Coronary artery (tissue), 2 donors: ENCODE measurements around the gene FBXL12.
A peak's percentile ranks its signal among the peaks of the same experiment; 100 is the strongest.
"Not testable (repeated sequence)": the region's sequence is repeated elsewhere in the genome, so short reads cannot be mapped to it uniquely, and the experiment has no call there.

ENCODE experiments used
- DNase-seq: peaks from one replicate; pipeline ENCODE4 v3.0.0-alpha.2; 2017; ENCODE audit warnings: low spot score
- H3K27ac ChIP-seq, 2 donors: fragments of 200-600 bp; sonication (generic); one replicate each; pipeline ENCODE4 v1.5.1; 2016 to 2019
- H3K4me3 ChIP-seq: fragments of 200-600 bp; sonication (generic); 2 replicates; pipeline ENCODE4 v1.5.1; 2016; ENCODE audit warnings: mild to moderate bottlenecking, moderate library complexity
- TF ChIP-seq, protein P1 (sequence below): fragments of 200-600 bp; sonication (generic); IDR thresholded peaks from one replicate; pipeline ENCODE4 v1.5.1; 2019; ENCODE audit warnings: antibody characterized with exemption

FBXL12 gene

GRCh38 chr19:9849791-9850190, 30.9 kb upstream of the FBXL12 start:
- no peak for DNase-seq
- TF ChIP-seq, protein P1, sequence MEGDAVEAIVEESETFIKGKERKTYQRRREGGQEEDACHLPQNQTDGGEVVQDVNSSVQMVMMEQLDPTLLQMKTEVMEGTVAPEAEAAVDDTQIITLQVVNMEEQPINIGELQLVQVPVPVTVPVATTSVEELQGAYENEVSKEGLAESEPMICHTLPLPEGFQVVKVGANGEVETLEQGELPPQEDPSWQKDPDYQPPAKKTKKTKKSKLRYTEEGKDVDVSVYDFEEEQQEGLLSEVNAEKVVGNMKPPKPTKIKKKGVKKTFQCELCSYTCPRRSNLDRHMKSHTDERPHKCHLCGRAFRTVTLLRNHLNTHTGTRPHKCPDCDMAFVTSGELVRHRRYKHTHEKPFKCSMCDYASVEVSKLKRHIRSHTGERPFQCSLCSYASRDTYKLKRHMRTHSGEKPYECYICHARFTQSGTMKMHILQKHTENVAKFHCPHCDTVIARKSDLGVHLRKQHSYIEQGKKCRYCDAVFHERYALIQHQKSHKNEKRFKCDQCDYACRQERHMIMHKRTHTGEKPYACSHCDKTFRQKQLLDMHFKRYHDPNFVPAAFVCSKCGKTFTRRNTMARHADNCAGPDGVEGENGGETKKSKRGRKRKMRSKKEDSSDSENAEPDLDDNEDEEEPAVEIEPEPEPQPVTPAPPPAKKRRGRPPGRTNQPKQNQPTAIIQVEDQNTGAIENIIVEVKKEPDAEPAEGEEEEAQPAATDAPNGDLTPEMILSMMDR: no peak
- no peak overlapping the region for H3K4me3 ChIP-seq
- H3K27ac ChIP-seq: no peak overlapping the region

GRCh38 chr19:9848762-9849161, 29.9 kb upstream of the FBXL12 start:
- Histone ChIP-seq H3K27ac (no peak overlapping the region), H3K4me3 (no peak overlapping the region)
- DNase-seq: no peak
- TF ChIP-seq, protein P1: no peak

DNA sequence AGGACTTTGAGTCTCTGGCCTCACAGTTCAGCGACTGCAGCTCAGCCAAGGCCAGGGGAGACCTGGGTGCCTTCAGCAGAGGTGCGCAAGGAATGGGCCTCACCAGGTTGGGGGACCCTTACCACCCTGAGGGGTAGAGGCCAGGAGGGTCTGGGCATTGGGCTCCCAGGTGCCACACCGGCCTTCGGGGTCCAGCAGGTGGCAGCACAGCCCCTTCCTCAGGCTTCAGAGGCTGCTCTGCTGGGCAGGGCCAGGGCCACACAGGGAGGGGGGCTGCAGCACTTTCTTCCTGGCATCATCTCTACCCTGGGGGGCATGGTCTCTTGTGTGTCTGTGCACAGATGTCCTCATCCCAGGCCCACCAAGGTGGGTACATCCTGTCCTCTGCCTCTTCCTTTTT, 29.2 kb upstream of the FBXL12 start:
- TF ChIP-seq, protein P1: no peak
- no peak overlapping the region for H3K27ac ChIP-seq
- DNase-seq: no peak
- no peak overlapping the region for H3K4me3 ChIP-seq

DNA sequence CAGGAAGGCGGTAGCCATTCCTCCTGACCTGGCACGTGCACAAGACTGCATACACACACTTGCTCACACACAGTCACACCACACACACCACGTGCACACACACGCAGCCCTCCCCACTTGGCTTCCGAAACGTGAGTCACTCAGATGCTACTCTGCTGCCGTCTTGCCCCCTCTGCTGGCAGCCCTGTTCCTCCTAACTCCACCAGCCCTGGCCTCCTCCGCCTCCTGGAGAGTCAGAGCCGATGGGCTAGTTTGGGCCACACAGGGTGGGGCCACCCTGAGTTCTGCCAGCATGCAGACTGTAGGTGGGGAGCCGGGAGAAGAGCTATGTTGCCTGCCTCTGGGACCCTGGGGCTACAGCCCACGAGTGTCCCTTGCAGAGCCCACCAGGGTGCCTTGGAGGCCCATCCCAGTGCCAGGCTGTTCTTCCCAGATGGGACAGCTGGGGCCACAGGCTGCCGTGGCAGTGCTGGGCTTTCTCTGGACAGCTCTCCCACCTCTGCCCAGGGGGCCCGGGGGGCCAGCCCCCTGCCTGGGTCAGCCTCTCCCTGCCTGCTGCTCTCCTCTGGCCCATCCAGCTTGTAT, 28.3 kb upstream of the FBXL12 start:
- DNase-seq: no peak
- H3K4me3 ChIP-seq: no peak overlapping the region
- peak overlapping the region in 1 of 2 donors; percentile 18 for H3K27ac ChIP-seq
- TF ChIP-seq, protein P1: no peak

DNA sequence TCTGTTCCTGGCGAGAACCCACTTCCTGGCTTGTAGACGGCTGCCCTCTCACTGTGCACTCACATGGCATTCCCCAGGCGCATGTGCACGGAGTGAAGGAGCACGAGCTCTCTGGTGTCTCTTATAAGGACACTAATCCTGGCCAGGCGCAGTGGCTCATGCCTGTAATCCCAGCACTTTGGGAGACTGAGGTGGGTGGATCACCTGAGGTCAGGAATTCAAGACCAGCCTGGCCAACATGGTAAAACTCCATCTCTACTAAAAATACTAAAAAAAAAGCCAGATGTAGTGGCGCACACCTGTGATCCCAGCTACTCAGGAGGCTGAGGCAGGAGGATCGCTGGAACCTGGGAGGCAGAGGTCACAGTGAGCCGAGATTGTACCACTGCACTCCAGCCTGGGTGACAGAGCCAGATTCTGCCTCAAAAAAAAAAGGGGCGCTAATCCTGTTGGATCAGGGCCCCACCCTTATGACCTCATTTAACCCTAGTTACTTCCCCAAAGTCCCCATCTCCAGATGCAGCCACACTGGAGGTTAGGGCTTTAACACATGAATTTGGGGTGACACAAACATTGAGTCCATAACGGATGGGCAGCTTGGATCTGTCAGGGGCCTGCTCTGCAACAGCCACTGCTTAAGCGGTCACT, 24.9 kb upstream of the FBXL12 start:
- H3K27ac ChIP-seq: not testable (repeated sequence)

DNA sequence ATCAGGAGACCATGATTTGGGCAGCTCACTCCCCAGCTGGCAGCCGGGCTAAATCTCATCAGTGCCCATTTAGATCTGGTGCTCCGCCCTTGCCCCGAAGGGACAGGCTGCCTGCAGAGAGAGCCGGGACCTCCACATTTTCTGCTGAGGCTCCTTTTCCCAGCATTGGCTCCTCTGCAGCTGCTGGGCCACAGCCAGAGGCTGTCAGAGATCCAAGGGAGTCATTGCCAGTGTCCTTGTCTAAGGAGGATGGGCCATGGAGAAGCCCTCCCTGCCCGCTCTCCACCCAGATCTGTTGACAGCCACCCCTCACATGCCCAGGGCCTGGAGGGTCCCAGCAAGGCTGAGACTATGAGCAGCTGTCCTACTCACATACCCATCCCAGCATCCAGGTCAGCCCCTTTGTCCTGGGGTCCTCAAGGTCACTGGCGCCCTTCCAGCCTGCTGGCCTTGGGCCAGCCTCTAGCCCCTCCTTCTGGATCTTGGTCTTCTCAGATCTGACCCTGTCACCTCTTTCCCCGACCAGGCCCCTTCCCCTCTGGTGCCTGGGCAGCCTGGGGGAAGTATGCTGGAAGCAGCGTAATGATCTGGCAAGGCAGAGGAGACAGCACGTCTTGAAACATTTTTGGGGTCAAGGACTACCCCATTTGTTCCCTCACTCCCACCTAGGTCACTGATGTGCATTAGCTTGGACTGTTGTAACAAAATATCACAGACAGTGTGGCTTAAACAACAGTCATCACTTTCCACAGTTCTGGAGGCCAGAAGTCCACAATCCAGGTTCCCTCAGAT, 24.2 kb upstream of the FBXL12 start:
- DNase-seq: no peak
- H3K27ac ChIP-seq: no peak overlapping the region
- TF ChIP-seq, protein P1: no peak

More for the DNA sequence above, 24.9 kb upstream of the FBXL12 start:
- H3K4me3 ChIP-seq, DNase-seq: not testable (repeated sequence)

DNA sequence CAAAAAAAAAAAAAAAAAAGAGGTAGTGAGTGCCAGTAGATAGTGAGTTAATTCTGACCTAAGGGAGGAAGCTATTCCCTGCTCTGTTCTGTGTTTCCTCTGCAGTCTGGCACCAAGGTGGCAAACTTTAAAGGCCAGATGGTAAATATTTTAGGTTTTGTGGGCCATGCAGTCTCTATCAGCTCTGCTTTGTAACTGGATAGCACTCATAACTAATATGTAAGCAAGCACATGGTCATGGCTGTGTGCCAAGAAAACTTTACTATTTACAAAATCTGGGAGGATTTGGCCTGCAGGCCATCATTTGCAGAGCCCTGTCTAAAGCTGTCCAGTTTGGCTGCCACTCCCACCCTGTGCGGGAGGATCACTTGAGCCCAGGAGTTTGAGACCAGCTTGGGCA, 20.5 kb upstream of the FBXL12 start:
- DNase-seq: no peak

More for the DNA sequence above, 24.2 kb upstream of the FBXL12 start:
- H3K4me3 ChIP-seq: no peak overlapping the region

More for the DNA sequence above, 20.5 kb upstream of the FBXL12 start:
- H3K4me3 ChIP-seq: no peak overlapping the region
- TF ChIP-seq, protein P1: no peak
- no peak overlapping the region for H3K27ac ChIP-seq
